HS-27A (cell line): Measurements from ENCODE around the gene CCDC167.
A peak's percentile ranks its signal among the peaks of the same experiment; 100 is the strongest.

Experiments
- DNase-seq: peaks from one replicate; pipeline ENCODE4 v3.0.0-alpha.2; 2012; ENCODE audit warnings: low read depth, missing footprints

CCDC167 gene

DNA sequence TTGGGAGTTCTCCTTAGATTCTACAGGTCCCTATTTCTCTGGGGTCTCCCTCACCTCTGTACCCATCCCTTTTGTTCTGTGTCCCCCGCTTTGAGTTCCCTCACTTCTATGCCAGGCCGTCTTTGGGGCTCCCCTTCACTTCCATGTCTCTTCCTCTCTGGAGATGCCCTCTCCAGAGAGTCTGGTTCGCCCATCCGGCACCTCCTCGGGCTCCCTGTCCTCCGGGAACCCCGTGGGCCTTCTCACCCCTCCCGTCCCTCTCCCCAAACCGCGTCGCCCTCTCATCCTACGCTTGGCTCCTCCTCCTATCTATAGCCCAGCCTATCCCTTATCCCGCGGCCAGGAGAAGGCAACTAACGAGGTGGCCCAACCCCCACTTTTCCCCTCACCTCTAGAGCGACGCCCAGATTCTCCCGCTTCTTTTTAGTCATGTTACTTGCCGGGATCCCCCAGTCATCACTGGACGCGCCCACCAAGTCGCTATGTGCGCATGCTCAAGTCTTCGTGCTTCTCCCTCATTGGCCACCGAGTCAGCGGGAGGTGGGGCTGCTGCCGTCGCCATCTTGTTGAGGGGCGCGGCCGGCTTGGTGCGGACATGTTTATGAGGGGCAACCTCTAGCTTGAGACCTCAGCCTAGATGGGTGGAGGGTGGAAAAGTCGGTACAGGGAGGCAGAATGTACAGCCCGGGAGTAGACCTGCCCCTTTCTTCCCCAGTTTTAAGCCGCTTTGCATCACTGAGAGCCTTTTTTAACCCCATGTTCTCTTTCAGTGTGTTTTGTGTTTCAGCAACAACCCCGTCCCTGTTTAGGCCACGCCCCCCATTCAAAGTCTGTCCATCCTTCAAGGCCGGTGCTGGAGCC, at the start of gene CCDC167:
Gene CCDC167 (minus strand): TSS at position 461 of the 861 bp plus-strand sequence. CDS start 30 bp downstream, at position 431.
- peak; percentile 100 for DNase-seq

- no peak for DNase-seq
Measured at GRCh38 chr6:37549154-37549553, 49.5 kb upstream of the CCDC167 start.

DNA sequence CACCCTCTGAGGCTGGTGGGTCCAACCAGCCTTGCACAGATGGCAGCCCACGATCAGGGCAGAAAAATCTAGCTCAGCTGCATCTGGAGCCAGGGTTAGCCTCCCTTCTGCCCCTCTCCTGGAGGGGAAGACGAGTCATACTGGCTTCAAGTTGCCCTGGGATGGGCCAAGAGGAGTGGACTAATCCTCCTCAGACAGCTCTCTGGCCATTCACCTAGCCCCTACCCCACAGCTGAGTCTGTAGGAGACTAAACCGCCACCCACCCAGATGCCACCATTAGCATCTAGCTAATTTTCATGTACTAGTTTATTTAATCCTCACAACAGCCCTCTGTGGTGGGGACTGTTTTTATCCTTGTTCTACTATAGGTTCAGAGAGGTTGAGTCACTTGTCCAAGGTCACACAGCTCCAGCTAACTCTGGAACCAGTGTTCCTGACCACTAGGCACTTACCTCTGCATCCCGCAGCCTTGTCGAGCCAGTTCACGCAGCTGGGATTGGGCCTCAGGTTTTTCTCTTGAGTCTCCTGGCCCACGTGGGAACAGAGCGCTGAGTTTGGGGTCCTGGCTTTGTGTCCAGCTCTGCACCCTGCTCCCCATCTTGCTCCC, 48.5 kb upstream of the CCDC167 start:
- no peak for DNase-seq

DNA sequence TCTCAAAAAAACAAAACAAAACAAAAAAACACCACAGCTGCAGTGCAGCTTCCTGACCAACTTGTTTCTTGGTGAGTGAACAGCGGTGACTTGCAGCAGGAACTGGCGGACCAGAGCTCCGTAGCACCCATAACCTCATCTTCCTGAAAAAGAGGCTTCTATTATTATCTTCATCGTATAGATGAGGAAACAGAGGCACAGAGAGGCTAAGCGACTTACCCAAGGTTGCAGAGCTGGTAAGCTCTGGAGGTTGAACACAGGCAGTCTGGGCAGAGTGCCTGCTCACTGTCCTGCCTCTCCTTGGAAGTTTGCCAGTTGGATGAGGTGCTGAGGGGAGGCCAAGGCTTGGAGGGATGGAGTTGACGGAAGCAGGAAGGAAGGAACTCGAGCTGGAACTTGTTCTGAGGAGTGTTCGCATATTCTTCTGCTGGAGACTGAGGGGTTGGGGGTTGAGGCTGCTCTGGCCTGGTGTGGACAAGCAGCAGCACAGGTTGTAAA, 47.9 kb upstream of the CCDC167 start:
- no peak for DNase-seq

DNA sequence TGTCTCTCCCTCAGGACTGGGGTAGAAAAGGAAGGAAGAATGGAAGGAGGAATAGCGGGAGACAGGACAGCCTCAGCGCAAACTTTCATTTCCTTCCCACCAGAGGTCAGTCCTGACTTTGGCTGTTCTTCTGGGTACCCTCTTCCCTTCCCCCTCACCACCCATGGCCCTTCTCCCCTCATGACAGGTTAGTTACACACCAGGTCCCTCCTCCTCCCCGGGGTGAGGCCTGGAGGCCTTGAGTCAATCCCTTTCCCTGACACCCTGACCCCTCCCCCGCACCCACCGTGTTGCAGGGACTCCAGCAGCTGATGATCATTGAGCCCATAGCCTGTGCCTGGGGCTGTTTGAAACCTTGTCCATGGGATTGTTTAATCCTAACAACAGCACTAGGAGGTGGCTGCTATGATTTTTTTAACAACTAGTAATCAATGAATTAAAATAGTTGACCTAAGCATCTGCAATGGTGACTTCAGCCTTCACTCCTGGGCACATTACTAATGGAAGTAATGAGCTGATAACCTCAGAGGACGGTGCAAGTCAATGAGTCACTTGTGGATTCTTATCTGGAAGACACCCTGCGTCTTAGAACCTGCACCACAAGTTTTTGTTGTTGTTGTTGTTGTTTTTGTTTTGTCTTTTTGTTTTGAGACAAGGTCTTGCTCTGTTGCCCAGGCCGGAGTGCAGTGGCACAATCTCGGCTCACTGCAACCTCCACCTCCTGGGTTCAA, 46.6 kb upstream of the CCDC167 start:
- DNase-seq: no peak

DNA sequence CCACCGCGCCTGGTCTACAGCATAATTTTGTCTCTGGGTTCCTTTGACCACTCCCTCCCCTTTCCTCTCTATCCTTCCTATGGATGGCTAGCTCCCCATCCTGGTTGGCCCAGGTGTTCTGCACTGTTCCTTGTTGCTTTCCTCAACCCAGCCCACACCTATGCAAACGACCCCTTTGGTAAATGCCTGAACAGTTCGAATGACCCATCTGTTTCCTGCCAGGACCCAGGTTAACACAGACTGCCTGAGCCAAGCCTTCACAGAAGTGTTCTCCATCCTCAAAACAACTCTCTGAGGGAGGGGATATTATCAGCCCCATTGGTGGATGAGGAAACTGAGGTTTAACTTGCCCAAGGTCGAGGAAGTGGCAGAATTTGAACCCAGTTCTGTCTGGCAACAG, 44.8 kb upstream of the CCDC167 start:
- DNase-seq: no peak

GRCh38 chr6:37543361-37543760, 43.7 kb upstream of the CCDC167 start:
- no peak for DNase-seq

GRCh38 chr6:37541346-37541745, 41.7 kb upstream of the CCDC167 start:
- DNase-seq: no peak

GRCh38 chr6:37540390-37540789, 40.7 kb upstream of the CCDC167 start:
- DNase-seq: no peak

DNA sequence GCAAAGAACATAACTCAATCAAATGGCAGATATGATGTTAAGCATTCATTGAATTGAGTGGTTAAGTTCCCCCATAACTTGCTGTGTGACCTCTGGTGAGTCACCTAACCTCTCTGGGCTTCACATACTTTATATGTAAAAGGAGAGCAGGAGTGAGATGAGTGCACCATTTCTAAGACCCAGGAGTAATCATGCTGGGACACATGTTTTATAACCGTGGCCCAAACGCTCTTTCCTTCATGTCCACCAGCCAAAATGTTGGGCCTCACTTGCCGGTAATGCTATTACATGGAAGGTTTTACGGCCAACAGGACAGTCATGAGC, 40.3 kb upstream of the CCDC167 start:
- no peak for DNase-seq

DNA sequence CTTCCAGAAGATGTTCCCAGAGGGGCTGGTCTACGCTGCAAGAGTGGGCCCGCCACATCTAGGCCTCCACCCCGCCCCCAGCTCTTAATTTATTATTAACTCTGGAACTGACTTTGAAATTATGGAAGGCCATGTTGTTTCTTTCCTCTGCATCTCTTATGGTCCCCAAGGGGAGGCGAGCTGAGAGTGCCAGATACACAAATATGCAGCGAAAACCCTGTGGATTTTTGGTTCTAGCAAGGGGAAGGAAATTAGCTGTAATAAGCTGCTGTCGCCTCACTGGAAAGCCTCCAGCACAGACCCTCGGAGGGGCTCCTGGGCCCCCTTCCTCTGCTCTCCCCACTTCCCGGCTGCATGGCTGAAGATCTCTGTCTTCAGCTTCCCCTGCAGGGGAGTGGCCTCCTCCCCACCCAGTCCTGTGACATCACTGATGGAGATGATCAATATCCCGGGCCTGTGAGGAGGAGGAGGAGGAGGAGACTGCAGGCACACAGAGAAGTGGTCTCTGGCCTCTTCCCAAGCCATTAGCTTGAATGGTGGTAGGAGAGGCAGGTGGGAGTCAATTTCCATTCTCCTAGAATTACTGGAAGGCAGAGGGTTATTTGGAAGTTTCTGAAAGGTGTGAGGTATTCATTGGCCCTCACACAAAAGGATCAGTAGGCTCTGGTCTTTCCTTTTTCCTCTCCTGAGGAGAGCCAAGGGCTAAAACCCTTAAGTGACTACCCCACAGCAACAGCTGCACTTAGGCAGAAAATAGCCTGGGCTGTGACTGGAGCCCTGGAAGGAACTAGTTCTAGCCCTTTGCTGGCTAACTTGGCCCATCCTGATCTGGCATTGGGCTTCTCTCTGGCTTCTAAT, 39.7 kb upstream of the CCDC167 start:
- DNase-seq: no peak

- no peak for DNase-seq
Measured at GRCh38 chr6:37538107-37538506, 38.4 kb upstream of the CCDC167 start.

DNA sequence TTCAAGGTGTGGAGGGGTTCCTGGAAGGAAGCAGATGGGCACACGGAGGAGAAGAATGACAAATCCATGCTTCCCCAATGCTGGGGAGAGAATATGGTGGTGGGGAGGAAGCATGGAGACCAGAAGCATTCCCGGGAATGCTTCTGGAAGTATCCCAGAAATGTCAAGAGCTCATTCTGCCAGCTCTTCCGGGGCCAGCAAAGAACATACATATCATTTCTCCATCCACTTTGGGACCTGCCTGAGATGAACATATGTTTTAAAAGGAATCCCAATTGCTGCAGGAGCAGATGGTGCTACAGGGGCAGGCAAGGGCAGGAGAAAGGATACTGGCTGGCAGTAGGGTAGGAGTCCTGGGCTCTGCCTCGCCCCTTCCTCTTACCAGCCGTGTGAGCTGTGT, 37.9 kb upstream of the CCDC167 start:
- DNase-seq: no peak

DNA sequence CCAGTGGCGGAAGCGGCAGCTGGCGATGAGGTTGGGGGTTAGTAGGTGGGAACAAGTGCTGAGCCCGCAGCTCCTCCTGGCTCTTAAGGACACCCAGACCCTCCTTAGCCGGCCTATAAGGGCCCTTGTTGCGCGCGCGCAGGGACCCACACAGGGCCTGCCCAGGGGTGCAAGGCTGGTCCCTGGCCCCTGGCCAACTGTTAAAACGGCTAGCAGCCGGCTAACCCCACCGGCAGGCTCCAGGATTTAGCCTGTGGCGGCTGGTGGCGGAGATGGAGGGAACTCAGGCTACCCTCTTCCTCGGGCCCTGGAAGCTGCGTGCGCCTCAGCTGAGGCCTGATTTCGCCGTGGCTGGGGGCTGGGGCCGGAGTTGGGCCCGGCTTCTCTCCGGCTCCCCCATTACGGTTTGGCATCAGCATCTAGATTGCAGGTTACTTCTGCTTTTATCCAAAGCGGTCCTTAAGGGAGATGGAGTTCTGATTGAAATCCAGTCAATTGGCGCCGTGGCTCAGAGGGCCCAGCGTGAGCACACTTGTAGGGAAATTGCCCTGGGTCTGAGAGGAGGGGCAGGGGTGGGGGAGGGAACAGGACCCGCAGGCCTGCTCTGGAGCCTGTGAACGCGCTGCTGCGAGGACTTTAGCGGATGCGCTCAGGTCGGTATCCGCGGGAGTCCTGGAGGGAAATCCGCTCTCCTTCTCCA, 36.9 kb upstream of the CCDC167 start:
- no peak for DNase-seq

DNA sequence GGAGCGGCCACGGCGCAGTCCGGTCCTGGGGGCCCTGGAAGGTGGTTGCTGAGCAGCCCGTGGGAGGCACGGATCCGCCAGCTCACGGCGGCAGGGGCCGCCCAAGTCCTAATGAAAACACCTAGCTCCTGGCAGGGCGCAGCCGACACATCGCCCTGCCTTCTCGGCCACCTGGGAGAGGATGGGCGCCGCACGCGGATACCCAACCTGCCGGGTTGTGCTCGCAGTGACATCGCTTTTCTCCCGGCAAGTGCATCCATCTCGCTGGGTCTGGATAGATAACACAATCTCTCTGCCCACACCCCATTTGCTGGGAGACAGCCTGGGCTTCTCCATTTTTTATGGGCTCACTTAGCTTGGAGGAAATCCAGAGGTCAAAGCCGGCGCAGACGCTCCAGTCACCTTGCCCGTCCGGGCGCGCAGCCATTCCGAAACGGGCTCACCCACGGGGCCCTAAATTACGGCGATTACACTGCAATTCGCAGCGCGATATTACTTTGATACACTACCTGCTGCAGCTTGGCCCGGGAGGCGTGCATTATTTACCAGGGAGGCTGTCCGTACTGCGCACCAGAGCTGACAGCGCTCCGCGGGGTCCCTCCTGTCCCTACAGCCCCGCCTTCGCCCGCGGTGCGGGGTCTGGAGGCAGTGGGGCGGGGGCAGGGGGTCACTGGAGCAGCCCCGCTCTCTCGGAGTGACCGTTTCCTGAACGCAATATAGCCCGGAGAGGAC, 36.2 kb upstream of the CCDC167 start:
- DNase-seq: no peak

DNA sequence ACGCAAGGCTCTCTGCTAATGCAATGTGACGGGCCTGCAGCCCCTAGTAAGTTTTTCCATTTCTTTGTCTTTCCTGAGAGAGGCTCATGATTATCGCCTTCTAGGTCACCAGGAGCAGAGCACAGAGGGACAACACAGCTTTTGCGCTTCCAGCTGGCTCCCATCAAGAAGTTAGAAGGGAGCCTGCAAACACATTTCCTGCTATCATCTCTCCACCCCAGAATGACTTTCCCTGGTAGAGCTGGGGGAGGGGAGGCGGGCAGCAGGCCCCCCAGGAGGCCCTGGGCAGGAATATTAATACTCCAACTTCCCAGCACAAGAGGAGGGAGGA, 35.7 kb upstream of the CCDC167 start:
- no peak for DNase-seq

DNA sequence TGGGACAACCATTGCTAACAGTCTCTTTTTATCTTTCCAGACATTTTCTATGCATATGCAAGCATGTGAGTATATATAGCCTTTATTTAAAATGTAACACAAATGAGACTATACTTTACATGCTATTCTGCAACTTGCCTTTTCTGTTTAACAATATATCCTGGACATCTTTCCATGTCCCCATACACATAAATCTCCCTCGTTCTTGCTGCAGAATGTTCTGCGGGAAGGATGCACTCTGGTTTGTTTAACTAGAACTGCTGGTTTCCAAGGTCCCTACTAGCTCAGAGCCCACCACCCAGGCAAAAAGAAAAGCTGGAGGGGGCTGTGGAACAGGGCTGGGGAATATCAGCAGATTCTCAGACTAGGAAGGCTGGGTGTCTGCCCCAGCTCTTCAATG, 35.2 kb upstream of the CCDC167 start:
- no peak for DNase-seq

DNA sequence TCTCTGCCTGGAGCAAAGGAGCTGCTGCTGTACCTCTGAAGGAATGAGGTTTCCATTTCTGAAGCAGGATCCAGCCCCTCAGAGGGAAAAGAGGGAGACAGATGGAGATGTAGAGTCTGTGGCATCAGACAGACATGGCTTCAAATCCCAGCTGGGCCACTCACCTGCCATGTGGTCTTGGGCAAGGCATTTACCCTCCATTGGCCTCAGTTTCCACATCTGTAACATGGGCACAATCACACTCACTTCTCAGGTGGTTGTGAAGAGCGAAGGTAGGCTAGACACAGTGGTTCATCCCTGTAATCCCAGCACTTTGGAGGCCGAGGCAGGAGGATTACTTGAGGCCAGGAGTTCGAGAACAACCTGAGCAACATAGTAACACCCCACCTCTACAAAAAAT, 32.4 kb upstream of the CCDC167 start:
- DNase-seq: no peak

DNA sequence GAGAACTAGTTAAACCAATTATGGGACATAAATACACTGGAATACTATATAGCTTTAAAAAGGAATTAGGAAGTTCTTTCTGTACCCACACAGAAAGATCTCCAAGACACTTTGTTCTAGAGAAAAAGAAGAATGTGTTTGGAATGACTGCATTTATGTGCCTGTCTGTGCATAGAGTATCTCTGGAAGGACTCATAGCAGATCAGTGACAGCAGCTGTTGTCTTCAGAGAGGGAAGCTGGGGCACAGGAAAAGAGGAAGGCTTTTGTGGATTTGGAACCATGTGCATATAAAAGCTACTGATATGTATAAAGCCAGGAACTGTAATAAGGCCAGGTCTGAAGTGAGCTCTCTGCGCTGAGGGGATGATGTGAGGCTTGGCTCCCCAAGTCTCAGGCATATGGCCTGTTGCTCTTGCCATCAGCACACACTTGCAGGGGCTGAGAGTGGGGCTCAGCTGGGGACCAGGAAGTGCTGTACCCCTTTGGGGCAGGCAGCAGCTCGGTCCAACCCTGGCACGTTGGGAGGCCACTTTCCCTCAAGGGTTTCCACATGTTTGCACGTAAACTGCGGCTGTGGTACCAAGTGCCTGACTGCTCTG, 31.8 kb upstream of the CCDC167 start:
- DNase-seq: no peak

DNA sequence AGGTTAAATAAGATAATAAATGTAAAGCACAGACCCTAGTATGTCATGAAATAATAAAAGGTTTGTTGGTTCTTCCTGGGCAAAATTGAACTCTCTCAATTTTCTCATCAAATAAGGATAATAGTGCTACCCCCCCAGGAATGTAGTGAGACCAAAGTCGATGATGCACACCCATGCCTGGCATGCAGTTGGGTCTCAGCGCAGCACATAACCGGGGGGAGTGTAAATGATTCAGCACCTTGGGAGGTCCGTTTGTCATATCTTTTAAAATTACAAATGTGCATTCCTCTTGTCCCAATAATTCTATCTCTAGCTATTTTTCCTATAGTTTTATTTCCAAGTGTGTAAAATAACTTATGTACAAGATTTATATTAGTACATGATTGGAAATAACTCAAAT, 31.3 kb upstream of the CCDC167 start:
- DNase-seq: peak; percentile 69
